ENCODE measurements around the gene PITPNB.

GRCh38 chr22:27900153-27900552 is 18.9 kb downstream of the PITPNB start:
- no peak for TF ChIP-seq CTCF (IDR thresholded peaks at IDR 0.05 in 2 of 3, conservative IDR thresholded peaks at IDR 0.05 in 1 of 3; ENCODE audit: borderline replicate concordance in 1 of 3, insufficient read depth in 1 of 3, low read depth in 2 of 3, low read length in 2 of 3)
- no peak for TF ChIP-seq CEBPB (IDR thresholded peaks at IDR 0.05; ENCODE audit: low read depth)
- no peak for TF ChIP-seq RAD21 (IDR thresholded peaks at IDR 0.05; ENCODE audit: low read depth)
- no peak for TF ChIP-seq ELF1 (IDR thresholded peaks at IDR 0.05; ENCODE audit: borderline replicate concordance, low read depth)
- no peak for TF ChIP-seq ZNF274 (IDR thresholded peaks at IDR 0.05; ENCODE audit: low read depth, low read length)
- no peak for TF ChIP-seq EZH2 (IDR thresholded peaks at IDR 0.05)

Data from HCT116 (cell line).